ENCODE results near the gene SGMS1.
A peak's percentile ranks its signal among the peaks of the same experiment; 100 is the strongest.

SGMS1 gene

GRCh38 chr10:50421026-50421719 lies 202.6 kb downstream of the SGMS1 start:
- peak; percentile 79 for DNase-seq (ENCODE audit: low spot score)

GRCh38 chr10:50420196-50420595 lies 203.6 kb downstream of the SGMS1 start:
- DNase-seq (ENCODE audit: low spot score), result peak; percentile 27

- peak; percentile 41 for DNase-seq (ENCODE audit: low spot score)
These were observed 204.0 kb downstream of the SGMS1 start for GRCh38 chr10:50419756-50420155.

- no peak for DNase-seq (ENCODE audit: low spot score)
These were observed 204.7 kb downstream of the SGMS1 start for GRCh38 chr10:50419091-50419490.

- peak; percentile 86 for DNase-seq (ENCODE audit: low spot score)
These were observed 205.6 kb downstream of the SGMS1 start for GRCh38 chr10:50417886-50418830.

GRCh38 chr10:50417486-50417885 lies 206.3 kb downstream of the SGMS1 start:
- no peak for DNase-seq (ENCODE audit: low spot score)

- DNase-seq (ENCODE audit: low spot score), result no peak
These were observed 206.9 kb downstream of the SGMS1 start for GRCh38 chr10:50416881-50417280.

- DNase-seq (ENCODE audit: low spot score), result no peak
These were observed 207.5 kb downstream of the SGMS1 start for GRCh38 chr10:50416181-50416824.

- DNase-seq (ENCODE audit: low spot score), result no peak
These were observed 208.5 kb downstream of the SGMS1 start for GRCh38 chr10:50415292-50415691.

- DNase-seq (ENCODE audit: low spot score), result no peak
These were observed 213.5 kb downstream of the SGMS1 start for GRCh38 chr10:50410066-50410811.

- no peak for DNase-seq (ENCODE audit: low spot score)
These were observed 216.5 kb downstream of the SGMS1 start for GRCh38 chr10:50407076-50407801.

- DNase-seq (ENCODE audit: low spot score), result no peak
These were observed 217.2 kb downstream of the SGMS1 start for GRCh38 chr10:50406457-50407070.

GRCh38 chr10:50405723-50406122 lies 218.0 kb downstream of the SGMS1 start:
- DNase-seq (ENCODE audit: low spot score), result no peak

GRCh38 chr10:50404021-50404773 lies 219.6 kb downstream of the SGMS1 start:
- DNase-seq (ENCODE audit: low spot score), result no peak

GRCh38 chr10:50403074-50403473 lies 220.7 kb downstream of the SGMS1 start:
- DNase-seq (ENCODE audit: low spot score), result no peak

GRCh38 chr10:50402466-50402865 lies 221.3 kb downstream of the SGMS1 start:
- DNase-seq (ENCODE audit: low spot score), result no peak

GRCh38 chr10:50400694-50401093 lies 223.1 kb downstream of the SGMS1 start:
- no peak for DNase-seq (ENCODE audit: low spot score)

- no peak for DNase-seq (ENCODE audit: low spot score)
These were observed 224.9 kb downstream of the SGMS1 start for GRCh38 chr10:50398823-50399222.

- no peak for DNase-seq (ENCODE audit: low spot score)
These were observed 225.4 kb downstream of the SGMS1 start for GRCh38 chr10:50398381-50398780.
